Gastrocnemius medialis (tissue), 4 donors: ENCODE results near the gene CERS6.

Experiments used
- CTCF ChIP-seq, 5 experiments: fragments of 450-650 bp in 3 of 5; fragments of 200-600 bp in 2 of 5; sonication (generic) in 2 of 5; IDR thresholded peaks in 4 of 5; conservative IDR thresholded peaks in 1 of 5; 1 replicate in 4 of 5; 2 replicates in 1 of 5; pipeline ENCODE4 v1.5.1; 2016 to 2019; ENCODE audit warnings: antibody characterized with exemption in 5 of 5, mild to moderate bottlenecking in 3 of 5, moderate library complexity in 3 of 5
- POLR2A ChIP-seq, 2 donors: fragments of 450-650 bp; IDR thresholded peaks; one replicate each; pipeline ENCODE4 v1.6.1; 2017; ENCODE audit warnings: antibody characterized with exemption in 2 of 2, mild to moderate bottlenecking in 2 of 2, moderate library complexity in 2 of 2

DNA sequence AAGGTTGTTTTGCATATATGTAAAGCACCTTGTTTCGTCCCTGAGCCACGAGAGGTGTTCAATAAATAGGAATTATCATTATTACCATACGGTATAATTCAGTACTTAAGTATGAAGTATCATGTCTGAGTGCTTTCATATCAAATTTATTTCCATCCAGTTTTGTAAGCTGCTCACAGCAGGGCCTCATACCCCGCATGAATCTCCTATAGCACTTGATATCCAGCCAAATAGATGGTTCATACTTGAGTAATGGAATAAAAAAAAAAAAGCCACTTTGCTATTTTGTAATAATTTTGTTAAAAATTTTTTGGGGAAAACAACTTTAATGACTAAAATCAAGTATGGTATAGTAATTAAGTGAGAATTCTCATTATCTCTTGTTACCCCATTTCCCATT, 185.6 kb downstream of the CERS6 start:
- TF ChIP-seq CTCF (IDR thresholded peaks at IDR 0.05 in 4 of 5, conservative IDR thresholded peaks at IDR 0.05 in 1 of 5) (no peak), POLR2A (IDR thresholded peaks at IDR 0.05) (no peak)
